GM12872 (cell line): Measurements from ENCODE around the gene STIM1.

ENCODE experiments used
- TF ChIP-seq, protein P1 (sequence below): IDR thresholded peaks from 3 replicates; pipeline ENCODE4 v1.5.1; 2011; ENCODE audit warnings: low read depth, mild to moderate bottlenecking, low read length, moderate library complexity; ENCODE audit not compliant: insufficient read depth

The STIM1 gene

DNA sequence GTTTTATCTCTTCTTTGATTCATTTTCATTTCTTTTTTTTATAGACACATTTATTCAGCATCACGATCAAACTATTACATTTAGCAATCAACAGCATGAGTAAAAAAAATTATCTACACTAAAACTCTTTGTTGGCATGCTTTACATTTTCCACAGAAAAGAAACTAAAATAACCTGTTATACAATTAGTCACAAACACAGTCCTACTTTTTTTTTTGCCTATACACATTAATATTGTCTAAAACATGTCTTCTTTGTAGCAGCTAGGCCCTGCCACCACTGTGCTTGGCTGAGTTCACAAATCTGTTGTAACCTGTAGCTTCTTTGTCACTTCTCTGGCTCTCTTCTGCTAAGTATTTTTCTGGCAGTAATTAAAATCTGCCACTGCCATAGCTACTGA, 117.0 kb downstream of the STIM1 start:
- TF ChIP-seq, protein P1, sequence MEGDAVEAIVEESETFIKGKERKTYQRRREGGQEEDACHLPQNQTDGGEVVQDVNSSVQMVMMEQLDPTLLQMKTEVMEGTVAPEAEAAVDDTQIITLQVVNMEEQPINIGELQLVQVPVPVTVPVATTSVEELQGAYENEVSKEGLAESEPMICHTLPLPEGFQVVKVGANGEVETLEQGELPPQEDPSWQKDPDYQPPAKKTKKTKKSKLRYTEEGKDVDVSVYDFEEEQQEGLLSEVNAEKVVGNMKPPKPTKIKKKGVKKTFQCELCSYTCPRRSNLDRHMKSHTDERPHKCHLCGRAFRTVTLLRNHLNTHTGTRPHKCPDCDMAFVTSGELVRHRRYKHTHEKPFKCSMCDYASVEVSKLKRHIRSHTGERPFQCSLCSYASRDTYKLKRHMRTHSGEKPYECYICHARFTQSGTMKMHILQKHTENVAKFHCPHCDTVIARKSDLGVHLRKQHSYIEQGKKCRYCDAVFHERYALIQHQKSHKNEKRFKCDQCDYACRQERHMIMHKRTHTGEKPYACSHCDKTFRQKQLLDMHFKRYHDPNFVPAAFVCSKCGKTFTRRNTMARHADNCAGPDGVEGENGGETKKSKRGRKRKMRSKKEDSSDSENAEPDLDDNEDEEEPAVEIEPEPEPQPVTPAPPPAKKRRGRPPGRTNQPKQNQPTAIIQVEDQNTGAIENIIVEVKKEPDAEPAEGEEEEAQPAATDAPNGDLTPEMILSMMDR: no peak

DNA sequence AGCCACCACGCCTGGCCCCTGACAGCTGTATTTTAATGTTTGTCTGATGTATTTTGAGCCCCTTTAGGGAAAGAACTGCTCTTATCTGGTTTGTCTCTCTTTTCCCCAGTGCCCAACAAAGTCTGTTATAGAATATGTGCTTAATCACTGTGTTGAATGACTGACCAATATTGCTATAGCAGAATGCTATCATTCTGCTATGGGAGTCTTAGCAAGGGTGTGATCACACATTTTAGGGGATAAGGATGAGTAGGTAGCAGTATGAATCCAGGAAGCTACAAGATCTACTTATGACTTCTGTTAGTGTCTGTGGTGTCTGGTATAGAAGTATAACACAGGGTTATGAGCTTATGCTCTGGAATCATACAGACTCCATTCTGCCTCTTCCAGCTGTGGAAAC, 121.6 kb downstream of the STIM1 start:
- TF ChIP-seq, protein P1: no peak

DNA sequence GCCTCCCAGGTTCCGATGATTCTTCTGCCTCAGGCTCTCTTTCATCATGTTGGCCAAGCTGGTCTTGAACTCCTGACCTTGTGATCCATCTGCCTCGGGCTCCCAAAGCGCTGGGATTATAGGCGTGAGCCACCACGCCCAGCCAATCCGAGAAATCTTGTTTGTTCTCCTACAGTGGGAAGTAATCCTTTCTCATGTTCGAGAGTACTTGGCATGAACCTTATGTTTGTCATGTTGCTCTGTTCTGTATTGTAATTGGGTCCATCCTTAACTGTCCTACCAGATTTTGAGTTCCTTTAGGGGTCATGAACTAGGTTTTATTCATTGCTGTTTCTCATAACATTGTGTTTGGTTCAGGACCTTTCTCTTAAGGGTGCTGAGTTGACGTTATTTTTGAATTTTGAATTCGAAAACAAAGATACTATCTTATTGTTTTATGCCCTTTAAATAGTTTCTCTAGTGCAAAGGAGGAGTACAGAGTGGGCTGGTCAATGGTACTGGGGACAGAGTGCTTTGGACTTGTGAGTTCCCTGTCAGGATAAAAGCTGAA, 125.7 kb downstream of the STIM1 start:
- TF ChIP-seq, protein P1: no peak

DNA sequence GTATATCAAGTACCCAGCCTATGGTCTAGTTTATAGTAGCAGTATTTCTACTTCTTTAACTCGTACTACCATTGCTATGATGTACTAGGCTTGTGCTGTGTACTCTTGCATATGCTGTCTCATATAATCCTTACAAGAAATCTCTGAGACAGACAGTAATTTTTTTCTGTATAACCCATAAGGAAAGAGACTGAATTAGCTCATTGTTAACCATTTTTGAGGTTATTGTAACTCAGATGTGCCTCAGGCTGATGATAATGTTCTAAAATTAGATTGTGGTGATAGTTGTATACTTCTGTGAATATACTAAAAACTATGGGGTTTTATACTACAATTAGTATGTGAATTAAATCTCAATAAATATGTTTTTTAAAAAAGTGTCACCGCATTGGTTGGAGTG, 127.0 kb downstream of the STIM1 start:
- TF ChIP-seq, protein P1: no peak

DNA sequence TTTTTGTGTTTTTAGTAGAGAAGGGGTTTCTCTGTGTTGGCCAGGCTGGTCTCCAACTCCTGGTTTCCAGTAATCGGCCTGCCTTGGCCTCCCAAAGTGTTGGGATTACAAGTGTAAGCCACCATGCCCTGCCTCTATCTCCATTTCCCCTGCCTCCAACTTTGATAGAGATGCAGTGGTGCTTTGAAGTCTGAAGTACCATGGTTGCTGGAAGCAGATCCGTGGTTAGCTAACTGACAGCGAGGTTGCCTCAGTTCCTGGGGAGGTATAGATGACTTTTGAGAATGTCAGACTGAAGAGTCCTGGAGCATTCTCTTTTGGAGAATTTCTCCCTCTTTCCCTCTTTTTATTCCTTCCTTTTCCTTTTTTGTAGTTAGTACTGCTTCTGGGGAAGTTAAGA, 127.6 kb downstream of the STIM1 start:
- TF ChIP-seq, protein P1: no peak

DNA sequence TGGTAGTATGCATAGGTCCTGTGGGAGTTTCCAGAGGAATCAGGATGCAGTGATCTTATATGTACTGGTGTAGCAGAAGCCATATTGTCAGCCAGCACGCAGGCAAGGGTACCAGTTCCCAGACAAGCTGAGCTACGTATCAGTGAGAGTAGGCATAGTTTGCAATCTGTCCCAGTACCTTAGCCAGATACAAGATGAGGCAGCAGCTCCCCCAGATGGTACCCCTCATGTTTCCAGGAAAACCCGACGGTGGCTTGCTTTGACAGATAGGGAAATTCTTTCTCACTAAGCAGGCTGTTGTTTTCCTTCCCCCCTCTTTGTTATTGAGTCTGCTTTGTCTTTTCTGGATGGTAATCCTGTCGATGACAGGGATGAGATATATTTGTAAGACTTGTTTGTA, 129.4 kb downstream of the STIM1 start:
- TF ChIP-seq, protein P1: 0 out of 3 replicates have a peak, but pooled peaks have one; percentile 22

DNA sequence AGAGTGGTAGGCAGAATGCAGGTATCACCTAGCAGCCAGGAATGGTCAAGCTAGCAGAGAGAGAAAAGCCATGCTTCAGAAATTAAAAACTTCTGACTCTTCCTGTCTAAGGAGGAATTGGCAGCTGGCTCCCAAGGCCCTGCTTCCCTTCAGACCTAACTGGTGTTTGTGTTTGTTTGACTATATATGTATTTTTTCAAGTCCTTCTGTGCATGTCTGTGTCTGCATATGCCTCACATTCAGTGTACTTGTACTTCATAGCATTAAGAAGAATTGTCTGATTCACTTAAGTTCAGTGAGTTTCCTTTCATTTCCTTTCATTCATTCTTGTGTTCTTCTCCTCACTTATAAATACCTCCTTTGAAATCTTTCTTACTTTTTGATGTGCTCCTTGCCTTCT, 130.2 kb downstream of the STIM1 start:
- TF ChIP-seq, protein P1: no peak
